NT2/D1 (cell line): ENCODE measurements around the gene PLCD4.

Experiments used
- SUZ12 ChIP-seq: IDR thresholded peaks from 2 replicates; pipeline ENCODE4 v1.6.1; 2011; ENCODE audit not compliant: insufficient read length, insufficient read depth; ENCODE audit errors: extremely low read depth
- YY1 ChIP-seq: IDR thresholded peaks from 2 replicates; pipeline ENCODE4 v1.6.1; 2011; ENCODE audit not compliant: insufficient read length, insufficient read depth

- TF ChIP-seq YY1, result no peak
- no peak for TF ChIP-seq SUZ12
Measured at GRCh38 chr2:218638372-218638771, 30.7 kb downstream of the PLCD4 start.
